Neural cell (in vitro differentiated cells): Measurements from ENCODE around the gene YPEL1.

ENCODE experiments used
- EP300 ChIP-seq: fragments of 450-650 bp; conservative IDR thresholded peaks from 2 replicates; pipeline ENCODE4 v1.6.1; 2014; ENCODE audit warnings: antibody characterized with exemption, mild to moderate bottlenecking, moderate library complexity; ENCODE audit not compliant: poor library complexity, severe bottlenecking
- EZH2 ChIP-seq: fragments of 200-600, 300-800 bp; shearing (Covaris generic), sonication (generic); IDR thresholded peaks from 2 replicates; pipeline ENCODE4 v1.6.1; 2014; ENCODE audit warnings: antibody characterized with exemption, low read length, borderline replicate concordance, mild to moderate bottlenecking; ENCODE audit not compliant: insufficient read depth, poor library complexity, severe bottlenecking
- MXI1 ChIP-seq: fragments of 450-650 bp; conservative IDR thresholded peaks from 2 replicates; pipeline ENCODE4 v1.6.1; 2014; ENCODE audit warnings: antibody characterized with exemption, mild to moderate bottlenecking; ENCODE audit not compliant: poor library complexity, severe bottlenecking
- POLR2AphosphoS5 ChIP-seq: IDR thresholded peaks from 2 replicates; pipeline ENCODE4 v1.6.1; 2012
- TF ChIP-seq, protein P1 (sequence below): fragments of 450-650 bp; IDR thresholded peaks from 2 replicates; pipeline ENCODE4 v1.5.1; 2014; ENCODE audit warnings: antibody characterized with exemption, mild to moderate bottlenecking, moderate library complexity; ENCODE audit not compliant: poor library complexity, severe bottlenecking
- TF ChIP-seq, protein P2 (sequence below): IDR thresholded peaks from 2 replicates; pipeline ENCODE4 v1.6.1; 2012; ENCODE audit warnings: borderline replicate concordance

DNA sequence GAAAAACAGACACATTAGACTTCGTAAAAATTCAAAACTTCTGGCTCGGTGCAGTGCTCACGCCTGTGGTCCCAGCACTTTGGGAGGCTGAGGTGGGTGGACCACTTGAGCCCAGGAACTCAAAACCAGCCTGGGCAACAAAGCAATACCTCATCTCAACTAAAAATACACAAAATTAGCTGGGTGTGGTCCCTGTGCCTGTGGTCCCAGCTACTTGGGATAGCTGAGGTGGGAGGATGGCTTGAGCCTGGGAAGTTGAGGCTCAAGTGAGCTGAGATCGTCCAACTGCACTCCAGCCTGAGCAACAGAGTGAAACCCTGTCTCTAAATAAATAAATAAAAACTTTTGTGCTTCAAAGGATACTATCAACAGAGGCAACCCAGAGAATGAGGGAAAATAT is 23.7 kb downstream of the YPEL1 start:
- no peak for TF ChIP-seq EP300
- no peak for TF ChIP-seq EZH2
- TF ChIP-seq, protein P1, sequence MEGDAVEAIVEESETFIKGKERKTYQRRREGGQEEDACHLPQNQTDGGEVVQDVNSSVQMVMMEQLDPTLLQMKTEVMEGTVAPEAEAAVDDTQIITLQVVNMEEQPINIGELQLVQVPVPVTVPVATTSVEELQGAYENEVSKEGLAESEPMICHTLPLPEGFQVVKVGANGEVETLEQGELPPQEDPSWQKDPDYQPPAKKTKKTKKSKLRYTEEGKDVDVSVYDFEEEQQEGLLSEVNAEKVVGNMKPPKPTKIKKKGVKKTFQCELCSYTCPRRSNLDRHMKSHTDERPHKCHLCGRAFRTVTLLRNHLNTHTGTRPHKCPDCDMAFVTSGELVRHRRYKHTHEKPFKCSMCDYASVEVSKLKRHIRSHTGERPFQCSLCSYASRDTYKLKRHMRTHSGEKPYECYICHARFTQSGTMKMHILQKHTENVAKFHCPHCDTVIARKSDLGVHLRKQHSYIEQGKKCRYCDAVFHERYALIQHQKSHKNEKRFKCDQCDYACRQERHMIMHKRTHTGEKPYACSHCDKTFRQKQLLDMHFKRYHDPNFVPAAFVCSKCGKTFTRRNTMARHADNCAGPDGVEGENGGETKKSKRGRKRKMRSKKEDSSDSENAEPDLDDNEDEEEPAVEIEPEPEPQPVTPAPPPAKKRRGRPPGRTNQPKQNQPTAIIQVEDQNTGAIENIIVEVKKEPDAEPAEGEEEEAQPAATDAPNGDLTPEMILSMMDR = no peak
- no peak for TF ChIP-seq MXI1
- TF ChIP-seq POLR2AphosphoS5 = no peak
- TF ChIP-seq, protein P2, sequence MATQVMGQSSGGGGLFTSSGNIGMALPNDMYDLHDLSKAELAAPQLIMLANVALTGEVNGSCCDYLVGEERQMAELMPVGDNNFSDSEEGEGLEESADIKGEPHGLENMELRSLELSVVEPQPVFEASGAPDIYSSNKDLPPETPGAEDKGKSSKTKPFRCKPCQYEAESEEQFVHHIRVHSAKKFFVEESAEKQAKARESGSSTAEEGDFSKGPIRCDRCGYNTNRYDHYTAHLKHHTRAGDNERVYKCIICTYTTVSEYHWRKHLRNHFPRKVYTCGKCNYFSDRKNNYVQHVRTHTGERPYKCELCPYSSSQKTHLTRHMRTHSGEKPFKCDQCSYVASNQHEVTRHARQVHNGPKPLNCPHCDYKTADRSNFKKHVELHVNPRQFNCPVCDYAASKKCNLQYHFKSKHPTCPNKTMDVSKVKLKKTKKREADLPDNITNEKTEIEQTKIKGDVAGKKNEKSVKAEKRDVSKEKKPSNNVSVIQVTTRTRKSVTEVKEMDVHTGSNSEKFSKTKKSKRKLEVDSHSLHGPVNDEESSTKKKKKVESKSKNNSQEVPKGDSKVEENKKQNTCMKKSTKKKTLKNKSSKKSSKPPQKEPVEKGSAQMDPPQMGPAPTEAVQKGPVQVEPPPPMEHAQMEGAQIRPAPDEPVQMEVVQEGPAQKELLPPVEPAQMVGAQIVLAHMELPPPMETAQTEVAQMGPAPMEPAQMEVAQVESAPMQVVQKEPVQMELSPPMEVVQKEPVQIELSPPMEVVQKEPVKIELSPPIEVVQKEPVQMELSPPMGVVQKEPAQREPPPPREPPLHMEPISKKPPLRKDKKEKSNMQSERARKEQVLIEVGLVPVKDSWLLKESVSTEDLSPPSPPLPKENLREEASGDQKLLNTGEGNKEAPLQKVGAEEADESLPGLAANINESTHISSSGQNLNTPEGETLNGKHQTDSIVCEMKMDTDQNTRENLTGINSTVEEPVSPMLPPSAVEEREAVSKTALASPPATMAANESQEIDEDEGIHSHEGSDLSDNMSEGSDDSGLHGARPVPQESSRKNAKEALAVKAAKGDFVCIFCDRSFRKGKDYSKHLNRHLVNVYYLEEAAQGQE = no peak
